Activated B cell treated with CpG ODN at 0.5 μM for 24 hours (primary cell): Measurements from ENCODE around the gene XPO5. TPM values are rescaled to one million over a fixed set of nuclear protein-coding genes. Genes with fewer than 3 reads are reported as not detected.

ENCODE experiments used
- ATAC-seq: fragments of 200-7000 bp; cut with Tn5 transposase; one replicate; pipeline ENCODE4 v1.10.0; 2021; ENCODE audit warnings: low read depth, mild to moderate bottlenecking, moderate library complexity
- CTCF ChIA-PET: fragments of 350-600 bp; sonication (Branson Sonifier 250); formaldehyde crosslinking; loops from one replicate; lab custom pipeline; 2021; ENCODE audit warnings: antibody characterized with exemption; lab: Charles Lee
- POLR2A ChIA-PET: fragments of 350-600 bp; sonication (Branson Sonifier 250); formaldehyde crosslinking; loops from one replicate; lab custom pipeline; 2021; ENCODE audit warnings: antibody characterized with exemption; lab: Charles Lee
- DNase-seq: peaks from one replicate; pipeline ENCODE4 v3.0.0; 2022
- H3K27ac Mint-ChIP-seq: one replicate; pipeline ENCODE4 v1.8.0; 2020; ENCODE audit warnings: mixed read lengths
- H3K27me3 Mint-ChIP-seq: one replicate; pipeline ENCODE4 v1.8.0; 2021; ENCODE audit warnings: mixed read lengths
- H3K36me3 Mint-ChIP-seq: one replicate; pipeline ENCODE4 v1.8.0; 2021; ENCODE audit warnings: low read depth, mixed read lengths
- H3K4me1 Mint-ChIP-seq: one replicate; pipeline ENCODE4 v1.8.0; 2021; ENCODE audit warnings: mixed read lengths
- H3K4me3 Mint-ChIP-seq: one replicate; pipeline ENCODE4 v1.8.0; 2020; ENCODE audit warnings: mild to moderate bottlenecking, mixed read lengths
- H3K9me3 Mint-ChIP-seq: one replicate; pipeline ENCODE4 v1.8.0; 2020; ENCODE audit warnings: mixed read lengths
- intact Hi-C: fragments of 100-400 bp; cut with micrococcal nuclease; formaldehyde crosslinking; loops from one replicate; pipeline ENCODE4 v1.15.1; 2024
- total RNA-seq: library from RNA; stranded (reverse); gene quantifications from 2 replicates; pipeline ENCODE4 v1.2.3, GENCODE V29; 2022
- TF ChIP-seq, protein P1 (sequence below): fragments of 200-600 bp; IDR thresholded peaks from one replicate; pipeline ENCODE4 v1.8.0; 2022; ENCODE audit warnings: antibody characterized with exemption, mild to moderate bottlenecking

The XPO5 gene
- total RNA-seq, 1 donor from 2014 or later: 59.4 TPM

DNA sequence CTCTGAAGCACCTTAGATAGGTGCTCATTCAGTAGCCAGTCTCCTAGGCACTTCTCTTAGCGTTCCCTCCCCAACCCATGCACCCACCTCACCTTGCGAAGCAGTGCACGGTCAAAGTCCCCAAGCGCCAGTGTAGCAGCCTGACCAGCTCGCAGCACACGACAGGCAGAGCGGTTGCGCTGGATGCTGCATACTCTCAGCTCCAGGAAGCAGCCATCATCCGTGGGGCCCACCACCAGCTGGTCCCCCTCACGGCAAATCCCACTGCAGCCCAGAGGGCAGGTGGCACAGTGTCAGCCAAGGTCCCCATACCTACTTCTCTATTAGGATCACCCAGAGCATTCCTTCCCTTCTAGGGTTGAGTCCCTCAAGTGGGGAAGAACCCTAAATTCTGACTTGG is 46.7 kb upstream of the XPO5 start:
- Mint-ChIP-seq H3K27me3 (no peaks in the 10 kb centered on the region), H3K36me3 (peaks cover 75% of the 10 kb centered on the region), H3K4me1 (peaks cover 14% of the 10 kb centered on the region), H3K27ac (no peak overlapping the region), H3K9me3 (no peaks in the 10 kb centered on the region), H3K4me3 (no peak overlapping the region)
- TF ChIP-seq, protein P1, sequence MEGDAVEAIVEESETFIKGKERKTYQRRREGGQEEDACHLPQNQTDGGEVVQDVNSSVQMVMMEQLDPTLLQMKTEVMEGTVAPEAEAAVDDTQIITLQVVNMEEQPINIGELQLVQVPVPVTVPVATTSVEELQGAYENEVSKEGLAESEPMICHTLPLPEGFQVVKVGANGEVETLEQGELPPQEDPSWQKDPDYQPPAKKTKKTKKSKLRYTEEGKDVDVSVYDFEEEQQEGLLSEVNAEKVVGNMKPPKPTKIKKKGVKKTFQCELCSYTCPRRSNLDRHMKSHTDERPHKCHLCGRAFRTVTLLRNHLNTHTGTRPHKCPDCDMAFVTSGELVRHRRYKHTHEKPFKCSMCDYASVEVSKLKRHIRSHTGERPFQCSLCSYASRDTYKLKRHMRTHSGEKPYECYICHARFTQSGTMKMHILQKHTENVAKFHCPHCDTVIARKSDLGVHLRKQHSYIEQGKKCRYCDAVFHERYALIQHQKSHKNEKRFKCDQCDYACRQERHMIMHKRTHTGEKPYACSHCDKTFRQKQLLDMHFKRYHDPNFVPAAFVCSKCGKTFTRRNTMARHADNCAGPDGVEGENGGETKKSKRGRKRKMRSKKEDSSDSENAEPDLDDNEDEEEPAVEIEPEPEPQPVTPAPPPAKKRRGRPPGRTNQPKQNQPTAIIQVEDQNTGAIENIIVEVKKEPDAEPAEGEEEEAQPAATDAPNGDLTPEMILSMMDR: no peak
- CTCF ChIA-PET: interaction anchor here (1.2 kb wide), 1 partner anchor 14 kb away, joined by 3 read pairs; no protein-coding TSS in a partner anchor
- DNase-seq: no peak
- ATAC-seq: no peak
- intact Hi-C loops: loop anchor here (10.0 kb wide), 1 partner anchor 378 kb away; the partner anchor contains the start of gene TTBK1
- POLR2A ChIA-PET: no interaction called here

DNA sequence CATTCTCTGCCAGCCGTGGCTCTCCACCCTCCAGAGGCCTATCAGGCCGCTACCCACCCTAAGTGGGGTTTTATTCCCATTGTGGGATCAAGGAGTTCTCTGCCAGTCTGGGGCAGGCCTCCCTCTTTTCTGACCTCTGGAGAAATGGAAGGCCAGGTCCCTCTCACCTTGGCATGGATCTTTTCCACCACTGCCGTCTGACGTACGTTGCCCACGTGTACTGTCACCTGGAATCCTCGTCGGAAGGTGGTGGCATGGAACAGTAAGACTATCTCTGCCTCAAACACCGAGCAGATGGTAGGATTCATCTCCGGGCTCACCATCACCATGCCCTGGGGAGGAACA is 46.0 kb upstream of the XPO5 start:
- intact Hi-C loops: loop anchor here (10.0 kb wide), 1 partner anchor 377 kb away; the partner anchor contains the start of gene TTBK1
- ATAC-seq (no peak), DNase-seq (no peak)
- POLR2A ChIA-PET: no interaction called here
- TF ChIP-seq, protein P1: no peak
- H3K36me3 Mint-ChIP-seq: peaks cover 76% of the 10 kb centered on the region
- H3K27ac Mint-ChIP-seq: no peak overlapping the region
- no peak overlapping the region for H3K4me3 Mint-ChIP-seq
- H3K27me3 Mint-ChIP-seq: no peaks in the 10 kb centered on the region
- no peaks in the 10 kb centered on the region for H3K9me3 Mint-ChIP-seq
- H3K4me1 Mint-ChIP-seq: peaks cover 7% of the 10 kb centered on the region
- CTCF ChIA-PET: interaction anchor here (1.2 kb wide), 1 partner anchor 14 kb away, joined by 3 read pairs; no protein-coding TSS in a partner anchor

DNA sequence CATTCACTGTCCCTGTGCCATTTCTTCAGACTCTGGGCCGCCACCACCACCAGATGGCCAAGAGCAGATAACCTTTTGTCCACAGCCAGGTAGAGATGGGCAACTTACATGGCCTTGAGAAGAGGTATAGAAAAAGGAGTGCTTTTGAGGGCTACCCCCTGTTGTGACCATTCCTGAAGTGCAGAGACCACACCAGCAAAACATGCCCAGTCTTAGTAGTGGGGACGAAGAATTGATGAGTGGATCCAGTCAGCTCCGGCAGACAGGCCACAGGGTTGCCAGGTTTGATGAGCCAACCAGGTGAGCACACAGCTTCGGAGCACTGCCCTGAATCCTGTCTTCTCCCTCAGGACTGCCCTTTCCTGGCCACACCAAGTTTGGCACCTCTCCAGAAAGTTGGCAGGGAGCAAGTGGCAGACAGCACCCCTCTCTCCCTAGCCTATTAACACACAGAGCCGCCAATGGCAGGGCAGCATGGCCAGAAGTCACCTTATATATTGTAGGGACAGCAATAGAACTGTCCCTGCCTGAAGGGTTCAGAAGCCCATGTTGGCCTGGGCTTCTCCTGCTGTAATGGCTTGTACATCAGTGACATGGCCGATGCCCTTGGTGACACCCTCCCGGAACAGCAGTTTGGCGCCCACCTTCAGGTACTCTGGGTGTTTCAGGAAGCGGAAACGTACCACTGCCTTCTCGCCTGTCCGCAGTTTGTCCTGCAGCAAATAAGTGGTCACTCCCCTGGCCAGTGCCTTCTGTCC is 45.4 kb upstream of the XPO5 start:
- ChIA-PET CTCF (no interaction called here), POLR2A (no interaction called here)
- H3K4me3 Mint-ChIP-seq: no peak overlapping the region
- H3K4me1 Mint-ChIP-seq: peaks cover 3% of the 10 kb centered on the region
- no peak overlapping the region for H3K27ac Mint-ChIP-seq
- peaks cover 77% of the 10 kb centered on the region for H3K36me3 Mint-ChIP-seq
- DNase-seq: no peak
- no peak for ATAC-seq
- TF ChIP-seq, protein P1: no peak
- no peaks in the 10 kb centered on the region for H3K9me3 Mint-ChIP-seq
- H3K27me3 Mint-ChIP-seq: no peaks in the 10 kb centered on the region
- intact Hi-C loops: loop anchor here (10.0 kb wide), 1 partner anchor 376 kb away; the partner anchor contains the start of gene TTBK1

DNA sequence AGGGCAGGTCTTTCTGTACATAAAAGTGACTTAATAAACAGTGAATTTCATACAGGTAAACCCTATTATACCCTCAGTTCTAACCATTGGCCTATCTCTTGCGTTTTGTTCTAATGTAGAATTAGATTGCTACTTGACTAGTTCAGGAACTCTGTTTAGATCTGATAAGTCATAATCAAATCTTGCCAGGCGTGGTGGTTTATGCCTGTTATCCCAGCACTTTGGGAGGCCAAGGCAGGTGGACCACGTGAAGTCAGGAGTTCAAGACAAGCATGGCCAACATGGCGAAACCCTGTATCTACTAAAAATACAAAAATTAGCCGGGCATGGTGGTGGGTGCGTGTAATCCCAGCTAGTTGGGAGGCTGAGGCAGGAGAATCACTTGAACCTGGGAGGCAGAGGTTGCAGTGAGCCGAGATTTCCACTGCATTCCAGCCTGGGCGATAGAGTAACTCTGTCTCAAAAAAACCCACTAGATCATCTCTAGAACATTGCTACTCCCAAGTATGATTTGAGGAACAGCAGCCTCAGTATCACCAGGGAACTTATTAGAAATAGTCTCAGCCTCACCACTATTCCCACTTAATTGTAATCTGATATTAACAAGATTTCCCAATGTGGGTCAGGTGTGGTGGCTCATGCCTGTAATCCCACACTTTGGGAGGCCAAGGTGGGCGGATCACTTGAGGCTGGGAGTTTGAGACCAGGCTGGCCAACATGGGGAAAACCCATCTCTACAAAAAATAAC is 41.1 kb upstream of the XPO5 start:
- intact Hi-C loops: no loop called here
- H3K36me3 Mint-ChIP-seq: peaks cover 60% of the 10 kb centered on the region

More for the DNA sequence above, 41.1 kb upstream of the XPO5 start:
- Mint-ChIP-seq H3K4me3 (no peak overlapping the region), H3K27me3 (no peaks in the 10 kb centered on the region), H3K9me3 (no peaks in the 10 kb centered on the region), H3K4me1 (peaks cover 3% of the 10 kb centered on the region), H3K27ac (no peak overlapping the region)
- ChIA-PET CTCF (no interaction called here), POLR2A (interaction anchor here (1.5 kb wide), 1 partner anchor 10 kb away, joined by 4 read pairs; no protein-coding TSS in a partner anchor)
- DNase-seq (no peak), ATAC-seq (no peak)
- TF ChIP-seq, protein P1: no peak
